Cardiac muscle cell (in vitro differentiated cells and primary cell): Measurements from ENCODE around the gene BAIAP2. TPM values are rescaled to one million over a fixed set of nuclear protein-coding genes. Genes with fewer than 3 reads are reported as not detected.
A peak's percentile ranks its signal among the peaks of the same experiment; 100 is the strongest.

ENCODE experiments used
- DNase-seq, 2 donors: peaks; one replicate each; pipeline versions ENCODE4 v3.0.0 to v3.0.0-alpha.2; 2010 to 2017; ENCODE audit warnings: low read depth in 1 of 2, low spot score in 1 of 2
- H3K27ac ChIP-seq: fragments of 200-600 bp; sonication (generic); 2 replicates; pipeline ENCODE4 v1.5.1; 2016
- H3K27me3 ChIP-seq: fragments of 200-600 bp; sonication (generic); 2 replicates; pipeline ENCODE4 v1.6.0; 2016; ENCODE audit warnings: control low read depth
- H3K36me3 ChIP-seq: fragments of 200-600 bp; sonication (generic); 2 replicates; pipeline ENCODE4 v1.5.1; 2016; ENCODE audit warnings: control low read depth
- H3K4me1 ChIP-seq: fragments of 200-600 bp; sonication (generic); 2 replicates; pipeline ENCODE4 v1.8.1; 2017; ENCODE audit warnings: low read depth, mild to moderate bottlenecking, mixed run types
- H3K4me3 ChIP-seq: fragments of 200-600 bp; sonication (generic); 2 replicates; pipeline ENCODE4 v1.5.1; 2016; ENCODE audit warnings: mild to moderate bottlenecking
- H3K9me3 ChIP-seq: fragments of 200-600 bp; sonication (generic); 2 replicates; pipeline ENCODE4 v1.5.1; 2017; ENCODE audit warnings: low read depth, mild to moderate bottlenecking, control low read depth
- polyA plus RNA-seq: library from polyadenylated mRNA; unstranded; fragments of >200 nt; fragmentation: Nextera tagmentation; extraction: Ambion mirVana; gene quantifications from 2 replicates; pipeline ENCODE4 v1.2.1, GENCODE V29; 2016
- total RNA-seq: library from RNA; depleted of rRNA; stranded (reverse); fragments of >200 nt; gene quantifications from 2 replicates; pipeline ENCODE4 v1.2.3, GENCODE V29; 2016
- TF ChIP-seq, protein P1 (sequence below): IDR thresholded peaks from 2 replicates; pipeline ENCODE4 v1.5.1; 2012; ENCODE audit warnings: low read depth, mild to moderate bottlenecking, low read length

Gene BAIAP2
- total and polyA plus RNA-seq, 2 experiments from 2014 or later, result 22.5 to 24.9 TPM

DNA sequence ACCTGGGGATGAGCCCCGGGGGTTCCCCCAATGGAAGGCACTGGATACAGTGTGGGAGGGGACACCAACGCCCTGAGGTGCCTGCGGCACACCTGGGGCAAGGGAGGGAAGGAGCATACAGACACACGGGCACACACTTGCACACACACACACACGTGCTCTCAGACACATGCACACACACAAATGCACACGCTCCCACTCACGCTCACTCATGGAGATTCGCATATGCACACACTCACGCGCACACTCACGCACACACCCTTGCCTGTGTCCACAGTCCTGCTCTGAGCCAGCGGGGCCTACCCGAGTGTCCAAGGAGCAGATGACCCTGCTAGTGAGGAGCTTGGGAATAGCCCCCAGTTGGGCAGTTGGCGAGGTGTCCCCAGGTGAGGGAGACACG, 113.6 kb downstream of the BAIAP2 start:
- Histone ChIP-seq H3K9me3 (no peaks in the 10 kb centered on the region), H3K36me3 (no peaks in the 10 kb centered on the region), H3K27ac (no peak overlapping the region), H3K27me3 (no peaks in the 10 kb centered on the region), H3K4me3 (no peak overlapping the region), H3K4me1 (no peaks in the 10 kb centered on the region)
- TF ChIP-seq, protein P1, sequence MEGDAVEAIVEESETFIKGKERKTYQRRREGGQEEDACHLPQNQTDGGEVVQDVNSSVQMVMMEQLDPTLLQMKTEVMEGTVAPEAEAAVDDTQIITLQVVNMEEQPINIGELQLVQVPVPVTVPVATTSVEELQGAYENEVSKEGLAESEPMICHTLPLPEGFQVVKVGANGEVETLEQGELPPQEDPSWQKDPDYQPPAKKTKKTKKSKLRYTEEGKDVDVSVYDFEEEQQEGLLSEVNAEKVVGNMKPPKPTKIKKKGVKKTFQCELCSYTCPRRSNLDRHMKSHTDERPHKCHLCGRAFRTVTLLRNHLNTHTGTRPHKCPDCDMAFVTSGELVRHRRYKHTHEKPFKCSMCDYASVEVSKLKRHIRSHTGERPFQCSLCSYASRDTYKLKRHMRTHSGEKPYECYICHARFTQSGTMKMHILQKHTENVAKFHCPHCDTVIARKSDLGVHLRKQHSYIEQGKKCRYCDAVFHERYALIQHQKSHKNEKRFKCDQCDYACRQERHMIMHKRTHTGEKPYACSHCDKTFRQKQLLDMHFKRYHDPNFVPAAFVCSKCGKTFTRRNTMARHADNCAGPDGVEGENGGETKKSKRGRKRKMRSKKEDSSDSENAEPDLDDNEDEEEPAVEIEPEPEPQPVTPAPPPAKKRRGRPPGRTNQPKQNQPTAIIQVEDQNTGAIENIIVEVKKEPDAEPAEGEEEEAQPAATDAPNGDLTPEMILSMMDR, result no peak
- no peak for DNase-seq

DNA sequence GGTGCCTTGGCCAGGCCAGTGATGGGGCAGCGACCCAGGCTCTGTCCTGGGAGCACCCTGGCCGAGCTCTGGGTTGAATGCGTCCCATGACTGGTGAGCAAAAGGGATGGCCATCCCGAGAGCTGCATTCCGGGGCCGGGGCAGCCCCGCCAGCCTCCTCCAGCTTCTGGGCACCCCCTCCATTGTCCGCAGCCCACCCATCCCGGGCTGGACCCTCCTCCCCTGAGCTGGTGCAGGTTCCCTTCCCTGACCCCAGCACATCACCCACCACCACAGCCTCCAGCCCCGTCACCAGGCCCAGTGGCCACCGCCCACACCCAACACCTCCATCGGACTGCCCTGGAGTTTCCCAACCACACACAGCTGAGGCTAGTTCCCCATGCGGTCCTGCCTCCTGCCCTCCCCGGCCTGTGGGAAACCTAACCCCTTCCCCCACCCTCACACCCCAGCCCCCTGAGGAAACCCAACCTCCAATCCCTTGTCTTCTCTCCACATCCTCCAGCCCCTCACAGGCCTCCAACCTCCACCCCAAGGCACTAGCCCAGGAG, 114.1 kb downstream of the BAIAP2 start:
- Histone ChIP-seq H3K4me3 (no peak overlapping the region), H3K27me3 (no peaks in the 10 kb centered on the region), H3K9me3 (no peaks in the 10 kb centered on the region), H3K27ac (no peak overlapping the region), H3K4me1 (no peaks in the 10 kb centered on the region), H3K36me3 (no peaks in the 10 kb centered on the region)
- no peak for DNase-seq
- TF ChIP-seq, protein P1, result no peak

DNA sequence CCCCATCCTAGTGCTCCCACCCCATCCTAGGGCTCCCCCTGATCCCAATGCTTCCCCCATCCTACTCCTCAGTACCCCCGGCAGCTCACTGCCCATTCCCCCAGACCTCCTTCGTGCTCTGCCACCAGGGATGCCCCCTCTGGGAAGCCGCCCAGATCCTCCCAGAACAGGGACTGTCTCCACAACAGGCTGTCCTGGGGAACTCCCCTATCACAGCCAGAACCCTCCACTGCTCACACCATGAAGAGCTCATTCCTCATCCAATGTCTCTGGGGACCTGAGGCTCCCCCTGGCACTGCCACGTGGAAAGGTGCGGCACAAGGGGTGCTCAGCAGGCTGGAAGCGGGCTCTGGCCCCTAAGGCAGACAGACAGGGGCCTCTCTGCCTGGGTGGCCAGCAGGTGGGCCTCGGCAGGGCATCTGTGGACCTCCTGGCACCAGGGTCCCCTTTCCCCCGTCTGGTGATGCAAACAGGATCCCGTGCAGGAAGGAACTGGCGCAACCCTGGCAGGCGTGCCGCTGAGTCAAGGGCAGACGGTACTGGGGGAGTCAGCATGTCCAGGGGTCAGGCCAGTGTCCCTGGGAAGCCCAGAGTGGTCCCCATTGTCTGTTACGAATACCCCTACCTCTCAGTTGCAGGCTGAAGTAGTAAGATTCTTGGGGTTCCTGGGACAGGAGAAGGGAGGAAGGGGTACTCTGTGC, 115.6 kb downstream of the BAIAP2 start:
- peak in 1 of 2 donors; percentile 7 for DNase-seq
- H3K36me3 ChIP-seq, result no peaks in the 10 kb centered on the region
- H3K9me3 ChIP-seq, result no peaks in the 10 kb centered on the region
- no peaks in the 10 kb centered on the region for H3K27me3 ChIP-seq
- no peak overlapping the region for H3K27ac ChIP-seq
- TF ChIP-seq, protein P1, result no peak
- no peak overlapping the region for H3K4me3 ChIP-seq
- no peaks in the 10 kb centered on the region for H3K4me1 ChIP-seq

DNA sequence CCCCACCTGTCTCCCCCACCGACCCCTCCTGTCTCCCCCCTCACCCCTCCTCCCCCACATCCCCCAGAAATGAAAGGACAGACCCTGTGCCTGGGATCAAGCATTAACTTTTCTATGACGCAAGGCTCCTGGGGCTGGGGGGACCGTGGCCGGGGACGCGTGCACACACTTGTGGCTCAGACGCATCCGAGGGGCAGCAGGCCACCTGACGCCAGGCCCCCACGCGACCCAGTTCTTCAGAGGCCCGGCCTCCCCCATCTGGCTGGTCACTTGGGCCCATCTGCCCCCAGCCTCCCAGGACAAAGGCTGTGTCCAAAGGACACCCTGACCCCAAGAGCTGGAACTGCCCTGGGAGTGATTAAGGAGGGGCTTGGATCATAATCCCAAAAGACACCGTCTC, 116.3 kb downstream of the BAIAP2 start:
- TF ChIP-seq, protein P1, result no peak
- Histone ChIP-seq H3K36me3 (no peaks in the 10 kb centered on the region), H3K9me3 (no peaks in the 10 kb centered on the region), H3K27ac (no peak overlapping the region), H3K27me3 (no peaks in the 10 kb centered on the region), H3K4me3 (no peak overlapping the region), H3K4me1 (no peaks in the 10 kb centered on the region)
- DNase-seq, result no peak

DNA sequence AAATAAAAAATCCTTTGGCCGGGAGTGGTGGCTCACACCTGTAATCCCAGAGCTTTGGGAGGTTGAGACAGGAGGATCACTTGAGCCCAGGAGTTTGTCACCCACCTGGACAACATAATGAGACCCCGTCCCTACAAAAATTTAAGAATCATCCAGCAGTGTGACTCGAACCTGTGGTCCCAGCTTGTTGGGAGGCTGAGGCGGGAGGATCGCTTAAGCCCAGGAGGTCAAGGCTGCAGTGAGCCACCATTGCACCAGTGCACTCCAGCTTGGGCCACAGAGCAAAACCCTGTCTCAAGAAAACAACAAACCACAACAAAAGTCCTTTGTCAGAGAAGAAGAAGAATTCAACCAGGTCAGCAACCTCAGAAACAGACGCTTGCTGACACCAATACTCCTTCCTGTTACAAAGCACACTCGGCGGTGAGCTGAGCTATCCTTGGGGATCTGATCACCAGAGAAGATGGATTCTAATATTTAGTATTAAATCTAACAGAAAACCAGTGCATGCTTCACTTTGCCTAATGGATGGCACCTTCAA, 117.4 kb downstream of the BAIAP2 start:
- TF ChIP-seq, protein P1, result no peak
- no peak for DNase-seq

More for the DNA sequence above, 117.4 kb downstream of the BAIAP2 start:
- Histone ChIP-seq H3K27me3 (no peaks in the 10 kb centered on the region), H3K36me3 (no peaks in the 10 kb centered on the region), H3K9me3 (no peaks in the 10 kb centered on the region), H3K27ac (no peak overlapping the region), H3K4me1 (no peaks in the 10 kb centered on the region), H3K4me3 (no peak overlapping the region)
